Measurements from ENCODE around the gene C1QL4.
"Not testable (repeated sequence)": the region's sequence is repeated elsewhere in the genome, so short reads cannot be mapped to it uniquely, and the experiment has no call there.

C1QL4 gene

GRCh38 chr12:49297695-49298060 lies 39.3 kb downstream of the C1QL4 start:
- DNase-seq, result no peak

- DNase-seq, result no peak
Observed at GRCh38 chr12:49296836-49297694, 39.9 kb downstream of the C1QL4 start.

- DNase-seq, result no peak
Observed at GRCh38 chr12:49296034-49296835, 40.8 kb downstream of the C1QL4 start.

- DNase-seq, result no peak
Observed at GRCh38 chr12:49295082-49295936, 41.7 kb downstream of the C1QL4 start, which contains the start of gene PRPH. Gene PRPH (plus strand): TSS chr12:49295147. CDS start chr12:49295201, 54 bp downstream.

GRCh38 chr12:49294804-49295081 lies 42.2 kb downstream of the C1QL4 start:
- DNase-seq, result no peak

GRCh38 chr12:49294086-49294803 lies 42.7 kb downstream of the C1QL4 start:
- DNase-seq, result no peak

GRCh38 chr12:49293056-49293956 lies 43.7 kb downstream of the C1QL4 start:
- DNase-seq, result no peak

GRCh38 chr12:49292729-49293055 lies 44.3 kb downstream of the C1QL4 start:
- DNase-seq, result no peak

- DNase-seq, result no peak
Observed at GRCh38 chr12:49288922-49289555, 47.9 kb downstream of the C1QL4 start.

- no peak for DNase-seq
Observed at GRCh38 chr12:49288412-49288853, 48.6 kb downstream of the C1QL4 start.

GRCh38 chr12:49287876-49288275 lies 49.1 kb downstream of the C1QL4 start:
- no peak for DNase-seq

GRCh38 chr12:49284672-49285071 lies 52.3 kb downstream of the C1QL4 start:
- DNase-seq, result no peak

GRCh38 chr12:49283541-49284429 lies 53.2 kb downstream of the C1QL4 start:
- DNase-seq, result no peak

GRCh38 chr12:49282740-49283375 lies 54.1 kb downstream of the C1QL4 start:
- DNase-seq, result not testable (repeated sequence)
